GM21717 (cell line): ENCODE measurements around the gene INAFM2.

Source experiments
- ATAC-seq: cut with Tn5 transposase; IDR thresholded peaks from one replicate; pipeline ENCODE4 v1.9.1; 2021; ENCODE audit warnings: mild to moderate bottlenecking, moderate library complexity; ENCODE audit not compliant: unreplicated experiment

Gene INAFM2

DNA sequence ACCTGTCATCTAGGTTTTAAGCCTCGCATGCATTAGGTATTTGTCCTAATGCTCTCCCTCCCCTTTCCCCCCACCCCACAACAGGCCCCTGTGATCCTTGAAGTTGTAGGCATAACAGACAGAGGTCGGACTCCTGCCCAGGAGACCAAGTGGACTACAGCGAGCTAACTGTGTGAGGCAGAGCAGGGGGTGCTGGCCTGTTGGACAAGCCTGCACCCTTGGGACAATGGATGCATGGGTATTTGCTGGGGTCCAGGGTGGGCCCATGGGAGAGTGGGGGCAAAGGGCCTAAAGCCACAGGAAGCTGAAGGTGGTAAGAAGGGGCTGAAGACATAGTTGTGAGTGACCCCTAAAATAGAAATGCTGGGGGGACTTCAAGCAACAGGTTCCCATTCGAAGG is 18.2 kb upstream of the INAFM2 start:
- no peak for ATAC-seq

DNA sequence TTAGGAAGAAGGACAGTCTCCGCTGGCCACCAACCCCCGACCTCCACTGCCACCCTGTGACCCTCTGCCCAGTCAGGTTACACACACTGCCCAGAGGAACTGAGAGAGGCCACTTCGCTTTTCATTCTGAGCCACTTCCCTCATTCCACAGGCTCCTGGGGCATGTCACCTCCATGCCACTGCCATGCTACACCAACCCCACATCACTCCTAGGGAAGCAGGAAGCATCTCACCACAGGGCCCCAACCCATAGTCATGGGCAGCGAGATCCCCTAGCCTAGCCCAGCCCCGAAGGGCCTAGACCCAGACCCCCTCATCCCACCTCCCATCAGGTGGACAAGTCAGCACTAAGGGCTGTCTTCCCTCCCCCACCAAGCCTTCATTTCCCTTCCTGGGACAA is 17.1 kb upstream of the INAFM2 start:
- ATAC-seq, result no peak

DNA sequence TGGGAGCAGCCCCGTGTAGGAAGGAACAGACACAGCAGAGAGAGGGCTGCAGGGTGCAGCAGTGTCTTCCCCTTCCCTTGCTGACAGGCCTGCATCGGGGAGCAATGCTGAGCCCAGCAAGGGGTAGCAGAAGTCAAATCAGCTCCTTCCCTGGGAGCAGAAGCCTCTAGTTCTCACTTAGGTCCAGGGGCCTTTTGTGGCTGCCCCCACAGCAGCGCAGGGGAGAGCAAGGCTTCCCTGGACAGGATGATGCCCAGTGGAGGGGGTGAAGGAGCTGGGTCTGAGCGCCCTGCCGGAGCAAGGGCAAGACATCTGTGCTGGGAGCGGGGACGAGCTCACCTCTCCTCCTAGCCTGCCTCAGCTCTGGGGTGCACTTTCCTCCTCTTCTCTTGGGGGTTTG is 16.6 kb upstream of the INAFM2 start:
- ATAC-seq, result no peak

DNA sequence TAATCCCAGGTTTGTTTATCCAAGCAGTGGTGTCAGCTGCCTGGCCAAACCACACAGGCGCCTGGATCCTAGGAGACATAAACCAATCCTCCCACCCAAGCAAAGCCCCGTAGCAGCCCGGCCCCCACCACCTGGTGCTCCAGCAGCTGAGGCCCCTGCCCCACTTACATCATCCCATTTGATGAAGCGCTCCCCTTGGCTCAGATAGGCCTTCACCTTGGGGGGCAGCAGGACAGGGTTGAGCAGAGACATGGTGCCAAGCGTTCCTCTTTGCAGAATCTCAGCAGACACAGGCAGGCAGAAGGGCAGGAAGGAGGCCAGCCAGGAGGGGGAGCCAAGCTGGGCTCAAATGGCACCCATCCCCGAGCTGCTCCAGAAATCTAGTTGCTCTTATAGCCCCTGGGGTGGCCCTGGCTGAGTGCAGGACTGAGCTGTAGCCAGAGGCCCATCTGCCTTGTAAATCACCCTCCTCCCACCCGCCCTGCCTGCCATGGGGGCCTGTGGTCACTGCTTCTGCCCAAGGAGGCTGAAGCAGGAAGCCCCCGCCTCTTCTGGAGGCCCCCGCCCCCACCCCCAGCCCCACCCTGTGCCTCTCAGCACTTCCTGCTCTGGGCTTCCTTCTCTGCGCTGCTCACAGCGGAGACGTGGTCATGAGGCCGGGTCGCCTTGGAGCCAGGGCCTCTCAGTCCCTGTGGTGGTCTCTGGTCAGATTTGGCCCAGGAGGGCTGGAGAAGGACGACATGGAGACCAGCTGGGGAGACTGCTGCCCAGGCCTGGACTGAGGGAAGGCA is 15.9 kb upstream of the INAFM2 start, which contains the start of gene PLCB2:
TSS of gene PLCB2 (minus strand) at position 515 of the 791 bp plus-strand sequence. CDS start at position 252, 263 bp downstream.
- ATAC-seq, result peak; percentile 58

DNA sequence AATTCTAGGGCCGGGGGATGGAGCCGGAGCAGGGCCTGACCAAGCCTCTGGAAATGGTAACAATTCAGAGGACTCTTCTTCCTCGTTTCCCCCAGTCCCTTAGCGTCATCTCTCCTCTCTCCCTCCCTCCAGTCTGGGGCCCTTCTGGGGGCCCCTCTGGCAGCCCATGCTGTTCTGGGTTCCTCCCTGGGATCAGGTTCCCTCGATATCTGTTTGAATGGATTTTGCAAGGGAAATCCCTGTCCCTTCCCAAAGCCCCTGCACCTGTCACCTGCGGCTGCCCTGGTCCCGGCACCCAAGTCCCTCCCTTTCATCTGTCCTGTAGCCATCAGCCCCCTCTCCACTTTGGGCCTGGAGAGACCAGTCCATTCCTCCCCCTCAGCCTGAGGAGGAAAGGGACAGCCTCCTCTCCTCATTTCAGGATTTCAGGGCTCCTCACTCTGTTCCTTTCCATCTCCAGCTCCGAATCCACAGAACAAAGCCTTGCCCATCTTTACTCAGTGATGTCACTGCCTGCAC is 14.1 kb upstream of the INAFM2 start:
- ATAC-seq, result no peak

DNA sequence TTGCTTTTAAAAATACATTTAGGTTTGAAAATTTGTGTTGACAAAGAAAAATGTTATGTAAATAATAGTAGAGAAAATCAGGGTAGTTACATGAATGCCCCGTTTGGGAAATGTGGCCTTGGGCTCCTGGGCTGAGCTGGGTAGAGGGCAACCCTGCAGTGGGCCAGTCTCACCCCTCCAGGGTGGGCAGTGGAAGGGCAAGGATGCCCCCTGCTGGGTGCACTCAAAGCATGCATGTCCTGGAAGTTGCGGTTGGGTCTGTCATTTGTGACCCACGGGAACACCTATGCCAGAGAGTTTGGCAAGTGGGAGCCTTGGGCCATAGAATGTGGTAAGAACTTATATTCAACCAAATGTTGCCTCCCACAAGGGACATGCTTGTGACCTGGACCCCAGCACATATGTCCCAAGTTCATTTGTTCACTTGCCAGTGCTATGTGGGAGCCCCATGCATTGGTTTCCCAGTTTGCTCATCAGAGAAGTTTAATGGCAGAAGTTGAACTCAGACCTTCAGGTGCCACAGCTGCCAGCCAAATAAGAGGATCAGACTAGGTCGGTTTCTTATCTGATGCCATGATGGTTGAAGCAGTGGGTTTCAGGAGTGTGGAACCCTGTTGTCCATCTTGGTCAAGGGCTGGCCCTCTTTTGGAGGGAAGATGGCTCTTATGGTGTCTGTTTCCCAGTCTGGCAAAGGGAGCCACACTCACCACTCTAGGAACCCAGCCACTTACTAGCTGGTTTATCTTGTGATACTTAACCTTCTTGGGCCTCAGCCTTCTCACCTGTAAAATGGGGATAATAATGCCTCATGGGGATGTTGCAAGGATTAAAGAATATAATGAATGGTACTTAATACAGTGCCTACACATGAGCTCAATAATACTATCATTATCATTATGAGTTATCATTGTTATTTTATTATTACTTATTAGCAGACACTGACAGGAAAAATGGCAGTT is 13.2 kb upstream of the INAFM2 start:
- ATAC-seq, result no peak

DNA sequence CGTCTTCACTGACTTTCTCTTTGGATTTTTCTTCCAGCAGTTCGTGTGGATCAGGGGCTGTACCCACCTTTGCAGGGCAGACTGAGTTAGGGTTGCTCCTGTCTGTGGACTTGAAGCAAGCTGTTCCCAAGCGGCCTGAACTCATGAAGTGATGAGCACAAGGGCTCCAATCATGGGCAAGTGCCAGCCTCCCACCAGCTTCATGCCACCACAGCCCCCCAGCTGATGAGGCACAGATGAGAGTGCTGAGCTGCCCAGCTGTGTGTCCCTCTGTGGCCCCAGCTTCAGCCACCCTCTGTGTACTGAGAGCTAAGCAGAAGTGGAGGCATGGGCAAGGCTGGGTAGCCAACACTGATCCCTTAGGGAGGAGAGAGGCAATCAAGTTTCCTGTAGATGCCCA is 12.5 kb upstream of the INAFM2 start:
- ATAC-seq, result no peak

DNA sequence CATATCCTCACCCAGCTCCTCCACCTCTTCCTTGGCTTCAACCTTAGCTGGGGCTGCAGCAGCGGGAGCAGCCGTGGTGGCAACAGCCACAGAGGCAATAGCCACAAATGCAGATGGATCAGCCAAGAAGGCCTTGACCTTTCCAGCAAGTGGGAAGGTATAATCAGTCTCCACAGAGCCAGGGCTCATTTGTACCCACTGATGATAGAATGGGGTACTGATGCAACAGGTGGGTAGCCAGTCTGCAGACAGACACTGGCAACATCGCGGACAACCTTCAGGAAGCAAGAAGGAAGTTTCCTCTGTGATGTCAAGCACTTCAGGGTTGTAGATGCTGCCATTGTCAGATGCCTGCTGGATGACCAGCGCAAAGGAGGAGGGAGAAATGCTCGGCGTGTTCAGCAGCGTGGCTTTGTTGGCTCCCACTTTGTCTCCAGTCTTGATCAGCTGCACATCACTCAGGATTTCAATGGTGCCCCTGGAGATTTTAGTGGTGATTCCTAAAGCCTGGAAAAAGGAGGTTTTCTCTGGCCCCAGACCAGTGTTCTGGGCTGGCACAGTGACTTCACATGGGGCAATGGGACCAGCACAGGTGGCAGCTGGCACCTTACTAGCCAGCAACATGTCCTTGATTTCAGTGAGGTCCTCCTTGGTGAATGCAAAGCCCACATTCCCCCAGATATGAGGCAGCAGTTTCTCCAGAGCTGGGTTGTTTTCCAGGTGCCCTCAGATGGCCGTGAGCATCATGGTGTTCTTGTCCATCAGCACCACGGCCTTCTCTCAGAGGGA is 10.9 kb upstream of the INAFM2 start:
- no peak for ATAC-seq

DNA sequence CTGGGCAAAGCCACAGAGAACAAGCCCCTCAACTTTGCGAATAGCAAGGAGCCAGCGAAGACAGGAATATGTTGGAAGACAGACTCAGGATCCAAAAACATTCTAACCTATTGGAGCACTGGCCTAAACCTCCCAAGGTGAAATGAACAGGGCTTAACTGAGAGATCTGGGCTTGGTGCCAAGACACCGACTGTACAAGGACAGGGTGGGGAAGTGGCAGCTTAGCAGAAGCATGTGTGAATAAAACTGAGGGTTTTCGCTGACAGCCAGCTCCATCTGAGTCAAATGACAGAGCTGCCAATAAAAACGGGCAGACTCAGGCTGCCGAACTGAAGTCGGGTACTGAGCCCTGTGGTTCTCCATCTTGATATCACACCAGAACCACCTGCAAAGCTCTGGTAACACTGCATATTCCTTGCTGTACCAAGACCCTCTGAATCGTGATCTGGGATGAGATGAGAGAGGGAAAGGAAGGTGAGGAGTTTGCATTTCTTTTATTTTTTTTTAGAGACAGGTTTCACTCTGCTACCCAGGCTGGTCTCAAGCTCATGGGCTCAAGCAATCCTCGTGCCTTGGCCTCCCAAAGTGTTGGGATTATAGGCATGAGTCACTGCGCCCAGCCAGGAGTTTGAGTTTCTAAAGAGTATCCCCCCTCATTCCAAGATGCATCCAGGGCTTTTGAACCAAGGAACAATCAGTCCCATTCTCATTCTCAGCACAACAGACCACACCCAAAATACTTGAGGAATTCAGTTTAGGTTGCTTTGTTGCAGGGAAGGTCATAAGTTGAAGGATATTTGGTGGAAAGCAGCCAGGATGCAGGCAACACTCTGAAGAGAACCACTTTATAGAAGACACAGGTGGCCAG is 9.7 kb upstream of the INAFM2 start:
- no peak for ATAC-seq

DNA sequence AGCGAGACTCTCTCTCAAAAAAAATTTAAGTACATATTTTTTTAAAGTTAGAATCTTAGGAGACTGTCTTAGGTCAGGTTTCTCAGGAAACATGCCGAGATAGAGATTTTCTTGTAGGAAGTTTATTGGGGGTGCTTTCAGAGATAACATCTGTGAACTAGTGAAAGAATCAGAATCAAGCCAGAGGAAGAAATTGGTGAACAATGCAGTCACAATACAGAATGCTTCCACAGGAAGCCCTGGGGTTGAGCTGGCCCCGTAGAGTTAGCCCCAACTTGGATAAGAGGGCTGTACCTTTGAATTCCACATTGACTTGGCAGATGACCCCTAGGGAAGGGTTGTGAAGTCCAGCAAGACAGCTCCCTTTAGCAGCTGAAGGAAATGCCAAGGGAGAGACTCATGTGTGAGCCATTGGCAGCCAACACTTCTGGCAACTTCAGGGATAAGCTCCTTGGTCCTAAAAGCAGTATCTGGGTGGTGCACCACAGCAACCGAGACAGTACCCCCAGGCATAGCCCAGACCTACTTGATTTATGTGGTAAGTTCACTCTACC is 8.7 kb upstream of the INAFM2 start:
- no peak for ATAC-seq

DNA sequence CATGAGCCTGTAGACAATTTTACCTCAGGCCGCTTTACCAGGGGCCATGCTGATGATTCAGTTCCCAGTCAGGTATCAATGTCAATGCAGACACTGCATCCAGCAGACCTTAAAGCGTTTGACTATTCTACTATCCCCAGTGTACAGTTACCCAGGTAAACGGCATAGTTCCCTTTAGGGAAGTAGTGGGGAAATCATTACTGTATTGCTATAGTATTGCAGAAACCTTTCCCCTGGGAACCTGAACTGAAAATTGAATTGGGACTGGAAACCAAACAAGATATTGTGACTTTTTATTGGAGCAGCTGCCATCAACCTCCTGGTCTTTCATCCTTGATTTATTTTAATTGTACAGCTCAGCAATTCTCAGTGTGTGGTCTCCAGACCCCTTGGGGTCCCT is 6.6 kb upstream of the INAFM2 start:
- no peak for ATAC-seq

DNA sequence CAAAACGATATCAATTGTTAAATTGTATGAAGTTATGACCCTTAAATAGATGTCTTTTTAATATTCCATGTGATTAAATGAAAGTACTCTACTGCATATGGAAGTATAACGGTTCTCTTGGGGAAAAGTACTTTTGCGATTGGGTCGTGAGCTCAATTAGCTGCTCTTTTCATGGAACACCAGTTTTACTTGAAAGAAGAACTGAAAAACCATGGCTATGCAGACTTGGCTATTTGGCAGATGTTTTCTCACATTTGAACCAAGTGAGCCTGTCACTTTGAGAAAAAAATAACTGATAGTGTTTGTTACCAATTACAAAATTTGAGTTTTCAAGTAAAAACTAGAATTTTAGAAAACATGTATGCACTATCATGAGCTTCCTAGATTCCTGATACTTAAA is 5.9 kb upstream of the INAFM2 start:
- ATAC-seq, result no peak

DNA sequence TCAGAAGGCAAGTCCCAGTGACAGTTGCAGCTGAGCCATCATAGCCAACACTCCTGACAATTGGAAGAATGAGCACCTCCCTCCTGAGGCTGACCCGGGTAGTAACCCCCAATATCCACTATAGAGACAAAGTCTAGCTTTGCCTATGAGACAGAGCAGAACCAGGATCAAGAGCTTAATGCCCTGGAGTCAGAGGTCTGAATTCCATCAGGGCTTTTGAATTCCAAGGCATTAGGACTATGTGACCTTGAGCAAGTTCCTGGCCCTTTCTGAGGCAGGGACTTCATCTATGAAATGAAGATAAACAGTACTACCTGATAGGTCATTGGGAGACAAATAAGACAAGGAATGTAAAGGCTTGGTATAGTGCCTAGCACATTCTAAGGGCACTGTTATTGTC is 3.1 kb upstream of the INAFM2 start:
- no peak for ATAC-seq

DNA sequence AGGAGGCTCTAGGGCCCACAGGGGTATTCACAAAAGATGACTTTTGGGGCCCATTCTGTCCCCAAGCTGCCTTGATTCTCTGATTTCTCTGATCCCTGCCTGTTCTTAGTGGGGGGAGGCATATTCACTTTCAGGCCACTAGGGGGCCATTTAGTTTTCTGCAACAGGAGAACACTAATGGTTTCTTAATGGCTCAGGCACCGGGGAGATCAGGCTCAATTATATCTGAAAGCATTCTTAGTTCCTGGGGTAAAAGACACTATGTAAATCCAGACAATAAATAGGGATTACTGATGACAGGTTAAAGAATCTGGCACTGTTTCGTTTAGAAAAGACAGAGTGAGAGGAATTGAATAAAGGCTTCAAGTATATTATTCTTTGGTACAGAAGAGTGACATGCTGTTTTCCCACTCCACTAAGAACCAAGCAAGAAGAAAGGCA is 2.5 kb upstream of the INAFM2 start:
- ATAC-seq, result no peak

DNA sequence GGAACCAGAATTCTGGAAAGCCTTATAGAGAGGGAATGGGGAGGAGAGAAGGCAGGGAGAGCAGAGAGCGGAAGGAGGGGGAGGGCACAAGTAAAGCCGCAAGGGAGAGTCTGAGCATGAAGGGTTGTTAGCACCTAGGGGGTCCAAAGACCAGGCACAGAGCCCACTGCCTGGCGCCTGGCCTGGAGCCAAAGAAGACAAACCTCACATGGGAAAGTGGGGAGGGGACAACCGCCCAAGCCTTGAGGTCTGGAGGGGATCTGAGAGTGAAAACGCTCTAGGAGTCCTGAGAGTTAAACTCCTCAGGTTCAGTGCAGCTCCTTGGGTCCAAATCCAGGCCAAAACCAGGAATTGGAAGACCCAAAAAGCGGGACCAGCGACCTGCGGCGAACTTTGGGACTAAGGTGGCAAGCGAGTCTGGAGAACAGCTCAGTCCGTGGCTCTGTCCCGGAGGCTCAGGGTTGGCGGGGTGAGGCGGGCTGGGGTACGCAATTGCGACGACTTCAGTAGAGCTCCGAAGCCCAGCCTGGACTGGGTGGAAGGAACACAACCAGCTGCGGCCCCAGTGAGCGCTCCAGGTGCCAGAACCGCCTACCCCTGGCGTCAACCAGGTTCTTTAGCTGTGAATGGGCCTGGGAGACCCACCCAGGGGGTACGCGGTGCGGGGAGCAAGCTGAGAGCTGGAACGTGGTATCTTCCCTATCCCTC is 807 bp upstream of the INAFM2 start:
- no peak for ATAC-seq

DNA sequence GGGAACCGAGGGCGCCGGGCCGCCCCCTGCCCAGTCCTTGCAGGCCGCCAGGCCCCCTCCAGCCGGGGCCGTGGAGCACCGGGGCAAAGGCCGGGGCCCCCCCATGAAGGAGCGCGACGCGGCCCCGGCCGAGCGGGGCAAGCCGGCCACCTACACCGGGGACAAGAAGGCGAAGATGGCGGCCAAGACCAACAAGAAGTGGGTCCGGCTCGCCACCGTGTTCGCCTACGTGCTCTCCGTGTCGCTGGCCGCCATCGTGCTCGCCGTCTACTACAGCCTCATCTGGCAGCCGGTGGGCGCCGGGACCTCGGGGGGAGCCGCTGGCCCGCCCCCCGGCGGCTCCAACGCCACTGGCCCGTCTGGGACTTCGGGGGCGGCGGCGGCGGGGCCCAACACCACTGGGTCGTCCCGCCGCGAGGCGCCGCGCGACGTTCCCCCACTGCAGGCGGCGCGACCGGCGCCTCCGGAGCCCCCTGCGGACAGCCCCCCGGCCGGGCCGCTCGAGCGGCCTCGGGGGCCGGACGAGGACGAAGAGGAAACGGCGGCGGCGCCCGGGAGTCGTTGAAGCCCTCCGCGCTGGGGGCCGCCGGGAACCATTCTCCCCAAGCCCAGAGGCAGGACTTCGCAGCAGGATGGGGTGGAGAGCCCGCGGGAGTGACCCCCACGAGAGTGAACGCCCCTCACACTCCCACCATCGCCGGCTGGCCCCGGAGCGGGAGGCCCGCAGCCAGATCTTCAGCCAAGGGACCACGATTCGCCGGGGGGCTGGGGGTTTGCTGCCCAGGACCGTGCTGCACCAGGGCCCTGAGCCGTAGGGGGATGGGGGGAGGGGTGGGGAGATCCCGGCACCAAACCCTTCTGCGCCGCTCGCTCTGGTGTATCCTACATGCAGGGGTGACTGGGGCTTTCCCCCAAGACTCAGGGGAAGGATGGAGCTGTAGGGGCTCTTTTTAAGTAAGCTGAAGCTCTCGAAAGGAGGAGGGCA is 753 bp downstream of the INAFM2 start:
- no peak for ATAC-seq

DNA sequence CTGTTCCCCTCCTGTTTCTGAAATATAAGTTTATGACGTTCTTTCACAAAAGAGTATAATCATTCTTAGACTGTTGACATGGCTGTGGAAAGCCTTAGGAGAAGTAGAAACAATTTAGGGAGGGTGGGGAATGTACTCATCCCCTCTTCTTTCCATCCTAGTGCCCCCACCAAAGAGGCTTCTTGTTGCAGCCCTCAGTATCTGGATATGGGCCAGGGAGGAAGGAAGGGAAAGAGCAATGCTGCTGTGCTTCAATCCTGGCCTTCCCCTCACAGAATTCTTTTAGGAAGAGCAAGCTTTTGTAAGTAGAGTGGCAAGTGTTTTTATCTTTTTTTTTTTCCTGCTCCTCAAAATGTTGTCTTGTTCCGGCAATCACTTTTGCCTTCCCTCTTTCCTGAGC is 1.7 kb downstream of the INAFM2 start:
- no peak for ATAC-seq

DNA sequence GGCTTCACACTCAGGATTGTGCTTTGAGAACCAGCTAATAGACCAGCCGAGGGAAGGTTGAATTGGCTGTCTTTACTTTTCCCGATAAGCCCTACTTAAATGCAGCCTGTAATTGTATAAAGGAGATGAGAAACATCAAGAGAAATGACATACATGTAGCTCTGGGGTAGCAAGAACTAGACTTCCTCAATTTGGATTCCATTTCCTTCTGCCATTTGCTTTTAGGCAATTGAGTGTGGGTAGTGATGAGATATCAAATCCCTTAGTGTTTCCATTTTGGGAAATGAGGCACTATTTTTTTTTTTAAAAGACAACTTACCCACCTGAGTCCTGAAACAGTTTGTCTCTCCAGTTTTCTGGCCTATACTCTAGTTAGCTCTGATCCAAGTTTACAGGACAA is 2.2 kb downstream of the INAFM2 start:
- no peak for ATAC-seq
